H1 (cell line): Measurements from ENCODE around the gene TFAP2C. TPM values are rescaled to one million over a fixed set of nuclear protein-coding genes. Genes with fewer than 3 reads are reported as not detected.

Experiments used
- CTCF ChIA-PET: fragments of 300-600 bp; sonication (Branson Sonifier 250); formaldehyde crosslinking; loops from one replicate; lab custom pipeline; 2021; ENCODE audit not compliant: partially characterized antibody; lab: Charles Lee
- POLR2A ChIA-PET: fragments of 300-600 bp; sonication (Branson Sonifier 250); formaldehyde crosslinking; loops from one replicate; lab custom pipeline; 2021; ENCODE audit warnings: inconsistent platforms; ENCODE audit not compliant: partially characterized antibody; lab: Charles Lee
- DNase-seq, 2 experiments: peaks; one replicate each; pipeline versions ENCODE4 v3.0.0 to v3.0.0-alpha.2; 2010 to 2022; ENCODE audit warnings: low spot score in 2 of 2, low read depth in 1 of 2, mixed read lengths in 1 of 2
- FAIRE-seq: peaks from 2 replicates; lab custom pipeline; 2011; peaks lifted over from hg19 to GRCh38; lab: Jason Lieb, UNC
- H2AFZ ChIP-seq: 2 replicates; pipeline ENCODE4 v1.8.1; 2012; ENCODE audit warnings: low read length, inconsistent platforms
- H2AK5ac ChIP-seq: 2 replicates; pipeline ENCODE4 v1.6.1; 2013; ENCODE audit warnings: low read depth, low read length
- H2BK120ac ChIP-seq: replicated peaks from 2 replicates; pipeline ENCODE3; 2013; ENCODE audit warnings: low read depth, low read length, inconsistent platforms
- H2BK12ac ChIP-seq: 2 replicates; pipeline ENCODE4 v1.6.1; 2013; ENCODE audit warnings: low read depth, low read length
- H2BK15ac ChIP-seq: 2 replicates; pipeline ENCODE4 v1.6.1; 2013; ENCODE audit warnings: low read length
- H2BK20ac ChIP-seq: 2 replicates; pipeline ENCODE4 v1.6.1; 2013; ENCODE audit warnings: low read length
- H2BK5ac ChIP-seq: 2 replicates; pipeline ENCODE4 v1.6.1; 2013; ENCODE audit warnings: low read depth, low read length
- H3K14ac ChIP-seq: 2 replicates; pipeline ENCODE4 v1.6.1; 2013; ENCODE audit warnings: inconsistent platforms; ENCODE audit not compliant: insufficient read length
- H3K18ac ChIP-seq: 2 replicates; pipeline ENCODE4 v1.6.1; 2013; ENCODE audit warnings: low read length; ENCODE audit errors: extremely low read depth
- H3K23ac ChIP-seq: 2 replicates; pipeline ENCODE4 v1.6.1; 2013; ENCODE audit warnings: inconsistent platforms; ENCODE audit not compliant: insufficient read length
- H3K23me2 ChIP-seq: 2 replicates; pipeline ENCODE4 v1.6.1; 2013; ENCODE audit warnings: low read depth, low read length
- H3K27ac ChIP-seq: 2 replicates; pipeline ENCODE4 v1.6.1; 2011; ENCODE audit warnings: low read depth, low read length, inconsistent platforms
- H3K27me3 ChIP-seq, 4 experiments: replicated peaks in 1 of 4; 1 replicate in 1 of 4; 2 replicates in 3 of 4; pipeline versions ENCODE4 v1.6.1 to v1.8.1; 2011 to 2013; ENCODE audit warnings: low read length in 3 of 4, mild to moderate bottlenecking in 3 of 4, inconsistent platforms in 2 of 4, mixed read lengths in 2 of 4, moderate library complexity in 1 of 4; ENCODE audit not compliant: control insufficient read depth in 3 of 4, insufficient read depth in 3 of 4; ENCODE audit errors: extremely low read depth in 1 of 4
- H3K36me3 ChIP-seq, 4 experiments: 2 replicates each; pipeline versions ENCODE4 v1.6.1 to v1.8.1; 2011 to 2013; ENCODE audit warnings: mild to moderate bottlenecking in 4 of 4, low read length in 3 of 4, moderate library complexity in 2 of 4, control low read depth in 1 of 4, inconsistent platforms in 1 of 4; ENCODE audit not compliant: insufficient read depth in 4 of 4, control insufficient read depth in 2 of 4
- H3K4ac ChIP-seq: replicated peaks from 2 replicates; pipeline ENCODE3; 2013; ENCODE audit warnings: low read length, low read depth, mixed read lengths, inconsistent platforms; ENCODE audit not compliant: insufficient read length
- H3K4me1 ChIP-seq, 4 experiments: replicated peaks in 1 of 4; 1 replicate in 1 of 4; 2 replicates in 3 of 4; pipeline versions ENCODE4 v1.6.1 to v1.8.1; 2011 to 2013; ENCODE audit warnings: low read length in 3 of 4, inconsistent platforms in 2 of 4, mixed read lengths in 1 of 4; ENCODE audit not compliant: insufficient read depth in 4 of 4, control insufficient read depth in 3 of 4
- H3K4me2 ChIP-seq, 2 experiments: 2 replicates each; pipeline versions ENCODE4 v1.6.1 to v1.8.1; 2011 to 2013; ENCODE audit warnings: low read depth in 2 of 2, low read length in 2 of 2, control low read depth in 1 of 2, inconsistent platforms in 1 of 2, mild to moderate bottlenecking in 1 of 2; ENCODE audit not compliant: insufficient read depth in 1 of 2
- H3K4me3 ChIP-seq, 4 experiments: fragments of 200-600, 300-600 bp in 1 of 4; sonication (generic), shearing (Covaris generic), sonication (Bioruptor Twin) in 1 of 4; 2 replicates each; pipeline versions ENCODE4 v1.5.1 to v1.8.1; 2011 to 2016; ENCODE audit warnings: low read length in 4 of 4, low read depth in 3 of 4, control low read depth in 2 of 4, inconsistent platforms in 2 of 4, mild to moderate bottlenecking in 2 of 4, mixed read lengths in 1 of 4, moderate library complexity in 1 of 4; ENCODE audit not compliant: insufficient read depth in 2 of 4; ENCODE audit errors: extremely low read depth in 1 of 4
- H3K56ac ChIP-seq: replicated peaks from 2 replicates; pipeline ENCODE3; 2013; ENCODE audit warnings: low read depth, mild to moderate bottlenecking, mixed read lengths, low read length, inconsistent platforms; ENCODE audit not compliant: insufficient read length
- H3K79me1 ChIP-seq: 2 replicates; pipeline ENCODE4 v1.6.1; 2013; ENCODE audit warnings: low read depth, low read length, control low read depth
- H3K79me2 ChIP-seq, 2 experiments: 2 replicates each; pipeline versions ENCODE4 v1.6.1 to v1.8.1; 2012 to 2013; ENCODE audit warnings: low read length in 2 of 2, mild to moderate bottlenecking in 2 of 2, inconsistent platforms in 1 of 2; ENCODE audit not compliant: insufficient read depth in 2 of 2, control insufficient read depth in 1 of 2
- H3K9ac ChIP-seq, 4 experiments: replicated peaks in 1 of 4; 1 replicate in 1 of 4; 2 replicates in 3 of 4; pipeline versions ENCODE4 v1.6.1 to v1.8.1; 2011 to 2013; ENCODE audit warnings: low read depth in 3 of 4, low read length in 3 of 4, control low read depth in 2 of 4, mild to moderate bottlenecking in 2 of 4, moderate library complexity in 2 of 4, inconsistent platforms in 1 of 4; ENCODE audit errors: extremely low read depth in 1 of 4
- H3K9me3 ChIP-seq, 2 experiments: 2 replicates each; pipeline versions ENCODE4 v1.6.1 to v1.8.1; 2012 to 2013; ENCODE audit warnings: mild to moderate bottlenecking in 2 of 2, moderate library complexity in 2 of 2, control low read depth in 1 of 2, inconsistent platforms in 1 of 2, low read depth in 1 of 2, low read length in 1 of 2, mixed read lengths in 1 of 2; ENCODE audit not compliant: insufficient read depth in 2 of 2
- H4K20me1 ChIP-seq, 2 experiments: replicated peaks in 1 of 2; 2 replicates each; pipeline versions ENCODE3 to v1.8.1; 2011 to 2013; ENCODE audit warnings: inconsistent platforms in 2 of 2, low read length in 2 of 2, mild to moderate bottlenecking in 1 of 2; ENCODE audit not compliant: insufficient read depth in 2 of 2, control insufficient read depth in 1 of 2
- H4K5ac ChIP-seq: 2 replicates; pipeline ENCODE4 v1.6.1; 2013; ENCODE audit warnings: low read length, low read depth, mixed read lengths, inconsistent platforms; ENCODE audit not compliant: insufficient read length
- H4K8ac ChIP-seq: 2 replicates; pipeline ENCODE4 v1.8.0; 2013; ENCODE audit warnings: mild to moderate bottlenecking, moderate library complexity, low read length, inconsistent platforms; ENCODE audit not compliant: insufficient read depth; ENCODE audit errors: extremely low read depth
- H4K91ac ChIP-seq: replicated peaks from 2 replicates; pipeline ENCODE3; 2013; ENCODE audit warnings: low read length, mixed read lengths, inconsistent platforms; ENCODE audit not compliant: insufficient read length
- CREB1 ChIP-seq: IDR thresholded peaks from 2 replicates; pipeline ENCODE4 v1.6.1; 2012; ENCODE audit warnings: inconsistent platforms
- CTBP2 ChIP-seq: IDR thresholded peaks from 2 replicates; pipeline ENCODE4 v1.7.0; 2011; ENCODE audit warnings: borderline replicate concordance, mild to moderate bottlenecking, moderate library complexity, mixed read lengths, low read length; ENCODE audit not compliant: insufficient read depth, insufficient read length
- CTCF ChIP-seq, 3 experiments: IDR thresholded peaks; 1 replicate in 2 of 3; 2 replicates in 1 of 3; pipeline versions ENCODE4 v1.5.1 to v1.6.1; 2011; ENCODE audit warnings: low read length in 3 of 3, mild to moderate bottlenecking in 3 of 3, inconsistent platforms in 2 of 3, low read depth in 1 of 3, moderate library complexity in 1 of 3; ENCODE audit not compliant: insufficient read depth in 1 of 3; ENCODE audit errors: control extremely low read depth in 1 of 3
- KDM4A ChIP-seq: IDR thresholded peaks from one replicate; pipeline ENCODE4 v1.7.1; 2012; ENCODE audit warnings: low read depth, mild to moderate bottlenecking, moderate library complexity, low read length, inconsistent platforms; ENCODE audit not compliant: severe bottlenecking
- MAX ChIP-seq: IDR thresholded peaks from 2 replicates; pipeline ENCODE4 v1.6.1; 2012; ENCODE audit warnings: inconsistent platforms
- SIN3A ChIP-seq, 2 experiments: IDR thresholded peaks in 1 of 2; conservative IDR thresholded peaks in 1 of 2; 2 replicates each; pipeline ENCODE4 v1.6.1; 2011 to 2012; ENCODE audit warnings: low read length in 2 of 2, improper control_type of control experiment in 1 of 2, low read depth in 1 of 2, mild to moderate bottlenecking in 1 of 2
- WGBS, 2 experiments: shearing (Covaris generic) in 1 of 2; methylation state at CpG; one replicate each; pipeline versions ENCODE4 v1.1.6 to v1.1.7; 2013 to 2015; ENCODE audit warnings: low lambda C conversion rate in 2 of 2, mixed read lengths in 2 of 2, inconsistent platforms in 1 of 2, low coverage in 1 of 2, missing lambda C conversion rate in 1 of 2; ENCODE audit not compliant: insufficient replicate concordance in 2 of 2, insufficient coverage in 1 of 2, insufficient read length in 1 of 2; ENCODE audit errors: extremely low coverage in 1 of 2, missing lambda C conversion rate in 1 of 2; 5-methylcytosine and 5-hydroxymethylcytosine counted together
- long read RNA-seq, 2 experiments: library from RNA in 1 of 2; library from capped mRNA in 1 of 2; stranded (forward); transcript quantifications; one replicate each; pipeline ENCODE4 v2.0.0, GENCODE V29; 2021; ENCODE audit warnings: inconsistent platforms in 1 of 2
- polyA minus RNA-seq, 3 experiments: library from RNA; depleted of rRNA, polyadenylated mRNA; stranded (reverse); fragments of >200 nt; gene quantifications; 1 replicate in 2 of 3; 2 replicates in 1 of 3; pipeline ENCODE4 v1.2.3, GENCODE V29; 2011
- polyA plus RNA-seq, 7 experiments: library from polyadenylated mRNA; depleted of rRNA in 3 of 7; stranded (reverse) in 5 of 7; unstranded in 2 of 7; fragments of >200 nt in 5 of 7; fragments of 200-250 nt in 2 of 7; gene quantifications; 1 replicate in 5 of 7; 2 replicates in 1 of 7; 4 replicates in 1 of 7; pipeline versions ENCODE4 v1.2.1 to v1.2.3, GENCODE V29; 2011 to 2013; ENCODE audit warnings: missing spikeins in 2 of 7, mixed read lengths in 2 of 7
- total RNA-seq: library from RNA; stranded (reverse); fragmentation: NEBNext Ultra II Directional; extraction: Animal tissue kit (Norgen Biotek cat#: 25700); gene quantifications from 2 replicates; pipeline ENCODE4 v1.2.1, GENCODE V29; 2021

TFAP2C gene
- total RNA-seq (5.6 and 5.8 TPM in 2 replicates), polyA plus RNA-seq (2011; rRNA removed) (1.7 and 2.8 TPM in 2 replicates), polyA minus RNA-seq (2011; rRNA and poly(A)+ RNA removed) (1.2 and 2.7 TPM in 2 replicates)
- polyA plus RNA-seq (2011; cell fraction: cytosol; rRNA removed), result 3.1 TPM
- polyA plus RNA-seq (2011; cell fraction: nucleus; rRNA removed), result 2.8 TPM
- polyA plus RNA-seq (2012, experiment 1 of 2), result 2.8 to 3.6 TPM (median 3.3 TPM) in 4 replicates
- 1.6 TPM for polyA plus RNA-seq (2012, experiment 2 of 2)
- polyA plus RNA-seq (2013, experiment 1 of 2), result 4.7 TPM
- polyA plus RNA-seq (2013, experiment 2 of 2), result 4.9 TPM
- 4.0 TPM for polyA minus RNA-seq (2011; cell fraction: cytosol; rRNA and poly(A)+ RNA removed)
- polyA minus RNA-seq (2011; cell fraction: nucleus; rRNA and poly(A)+ RNA removed), result 2.6 TPM
- long read RNA-seq, experiment 1, result 0 reads
- long read RNA-seq, experiment 2, result 0 reads

- no peak within 1 kb of the TSS for H2BK20ac ChIP-seq
- H3K4ac ChIP-seq, result no peak within 1 kb of the TSS
- peak within 1 kb of the TSS; percentile 50; the same call in 1 of the 2 replicates for H2BK12ac ChIP-seq
- peaks cover 3% of the 10 kb centered on the region; the same call in 1 of the 2 replicates for H3K79me1 ChIP-seq
- no peak within 1 kb of the TSS for H2AK5ac ChIP-seq
- H3K27ac ChIP-seq, result no peak within 1 kb of the TSS
- H3K23ac ChIP-seq, result no peak within 1 kb of the TSS
- DNase-seq (peak in 1 of 2 experiments; percentile 78), FAIRE-seq (no peak)
- peak; percentile 20 for TF ChIP-seq CTBP2
- no peak for TF ChIP-seq CREB1
- peak; percentile 16 for TF ChIP-seq KDM4A
- TF ChIP-seq SIN3A (conservative IDR thresholded peaks at IDR 0.05 in 1 of 2, IDR thresholded peaks at IDR 0.05 in 1 of 2; ENCODE audit: low read depth in 1 of 2, low read length in 2 of 2), result peak; percentile 70 to 79; a peak in 3 of 4 replicates
- 0 out of 4 replicates have a peak, but pooled peaks of 1 of the 3 experiments have one; percentile 0 for TF ChIP-seq CTCF (IDR thresholded peaks at IDR 0.05; ENCODE audit: control extremely low read depth in 1 of 3, insufficient read depth in 1 of 3, low read depth in 1 of 3, low read length in 3 of 3)
- peak; percentile 56 for TF ChIP-seq MAX
- WGBS, 2 experiments, result 1% methylated on average over 43 of the region's 62 CpGs; no CpG with 5 or more reads in 1 of the 2 experiments
- H3K4me1 ChIP-seq, result peaks cover 8 to 20% (median 20%) of the 10 kb centered on the region in 4 experiments
- no peak within 1 kb of the TSS for H4K5ac ChIP-seq
- peak within 1 kb of the TSS; percentile 61; the same call in 1 of the 2 replicates for H2BK15ac ChIP-seq
- no peak within 1 kb of the TSS; the same call in 1 of the 2 replicates for H2BK5ac ChIP-seq
- ChIA-PET POLR2A (interaction anchor here (0.6 kb wide), 1 partner anchor 232 kb away, joined by 3 read pairs; no protein-coding TSS in a partner anchor), CTCF (interaction anchor here (0.6 to 2.9 kb wide), 14 partner anchors 9 to 379 kb away, joined by 3 to 12 read pairs (median 5); no protein-coding TSS in a partner anchor)
- no peak within 1 kb of the TSS for H4K91ac ChIP-seq
- peak within 1 kb of the TSS; percentile 32 for H4K8ac ChIP-seq
- H3K23me2 ChIP-seq, result peaks cover 44% of the 10 kb centered on the region
- H2BK120ac ChIP-seq, result no peak within 1 kb of the TSS
- peaks cover 0 to 18% (median 0%) of the 10 kb centered on the region in 4 experiments; a peak in 1 of 8 replicates for H3K36me3 ChIP-seq
- peaks cover 47 to 66% (median 56%) of the 10 kb centered on the region in 4 experiments for H3K27me3 ChIP-seq
- H3K4me2 ChIP-seq, result peak within 1 kb of the TSS; percentile 77 to 95
- peak within 1 kb of the TSS; percentile 48 for H3K18ac ChIP-seq
- no peak within 1 kb of the TSS for H3K56ac ChIP-seq
- peak within 1 kb of the TSS; percentile 23 to 57 (median 35); a peak in 4 of 7 replicates for H3K9ac ChIP-seq
- peaks cover 15 to 31% of the 10 kb centered on the region in 2 experiments for H4K20me1 ChIP-seq
- peak within 1 kb of the TSS; percentile 77 to 81 (median 79) for H3K4me3 ChIP-seq
- H3K9me3 ChIP-seq, result no peaks in the 10 kb centered on the region
- peaks cover 0 to 2% of the 10 kb centered on the region in 2 experiments; a peak in 1 of 4 replicates for H3K79me2 ChIP-seq
- H3K14ac ChIP-seq, result no peak within 1 kb of the TSS
- H2AFZ ChIP-seq, result no peak within 1 kb of the TSS
These were observed at the start of gene TFAP2C for GRCh38 chr20:56628873-56629463. Gene TFAP2C, plus strand, starts transcription at chr20:56629306. Its CDS starts 239 bp downstream, at chr20:56629545.
